Hepatocyte (in vitro differentiated cells): ENCODE results near the gene ZNF248. TPM values are rescaled to one million over a fixed set of nuclear protein-coding genes. Genes with fewer than 3 reads are reported as not detected.
"Not testable (repeated sequence)": the region's sequence is repeated elsewhere in the genome, so short reads cannot be mapped to it uniquely, and the experiment has no call there.

Experiments used
- DNase-seq: peaks from one replicate; pipeline ENCODE4 v3.0.0-alpha.2; 2016; ENCODE audit warnings: low spot score
- H2AFZ ChIP-seq: fragments of 200-600 bp; sonication (generic); 2 replicates; pipeline ENCODE4 v1.6.0; 2016; ENCODE audit warnings: antibody characterized with exemption, mild to moderate bottlenecking
- H3K27ac ChIP-seq: fragments of 200-600 bp; sonication (generic); 2 replicates; pipeline ENCODE4 v1.5.1; 2016; ENCODE audit warnings: mild to moderate bottlenecking
- H3K27me3 ChIP-seq: fragments of 200-600 bp; sonication (generic); 2 replicates; pipeline ENCODE4 v1.6.1; 2016
- H3K36me3 ChIP-seq: fragments of 200-600 bp; sonication (generic); replicated peaks from 2 replicates; pipeline ENCODE4 v1.5.1; 2016; ENCODE audit warnings: low read depth; ENCODE audit not compliant: insufficient read depth
- H3K4me1 ChIP-seq: fragments of 200-600 bp; sonication (generic); 2 replicates; pipeline ENCODE4 v1.5.1; 2016; ENCODE audit warnings: mild to moderate bottlenecking, moderate library complexity; ENCODE audit not compliant: insufficient read depth
- H3K4me2 ChIP-seq: fragments of 200-600 bp; sonication (generic); 2 replicates; pipeline ENCODE4 v1.6.0; 2016
- H3K4me3 ChIP-seq: fragments of 200-600 bp; sonication (generic); 2 replicates; pipeline ENCODE4 v1.5.1; 2016; ENCODE audit warnings: mild to moderate bottlenecking
- H3K79me2 ChIP-seq: fragments of 200-600 bp; sonication (generic); 2 replicates; pipeline ENCODE4 v1.6.0; 2017; ENCODE audit warnings: mild to moderate bottlenecking
- H3K9me2 ChIP-seq: fragments of 200-600 bp; sonication (generic); replicated peaks from 2 replicates; pipeline ENCODE4 v1.6.0; 2017; ENCODE audit warnings: mild to moderate bottlenecking; ENCODE audit not compliant: insufficient read depth
- H3K9me3 ChIP-seq: fragments of 200-600 bp; sonication (generic); 2 replicates; pipeline ENCODE4 v1.5.1; 2016; ENCODE audit warnings: low read depth, mild to moderate bottlenecking
- H4K20me1 ChIP-seq: fragments of 200-600 bp; sonication (generic); 2 replicates; pipeline ENCODE4 v1.6.0; 2016; ENCODE audit warnings: mild to moderate bottlenecking; ENCODE audit not compliant: insufficient read depth, poor library complexity, severe bottlenecking
- CTCF ChIP-seq: fragments of 200-600 bp; sonication (generic); IDR thresholded peaks from 2 replicates; pipeline ENCODE4 v1.5.1; 2016; ENCODE audit warnings: antibody characterized with exemption, mild to moderate bottlenecking; ENCODE audit not compliant: poor library complexity
- EZH2 ChIP-seq: fragments of 200-600 bp; sonication (generic); IDR thresholded peaks from 2 replicates; pipeline ENCODE4 v1.6.1; 2016; ENCODE audit warnings: antibody characterized with exemption, mild to moderate bottlenecking, borderline replicate concordance
- EZH2phosphoT487 ChIP-seq: fragments of 200-600 bp; sonication (generic); IDR thresholded peaks from one replicate; pipeline ENCODE4 v1.6.1; 2018; ENCODE audit warnings: antibody characterized with exemption, mild to moderate bottlenecking, low read depth, moderate library complexity; ENCODE audit not compliant: unreplicated experiment, severe bottlenecking
- WGBS: methylation state at CpG from one replicate; pipeline ENCODE4 v1.1.6; 2016; ENCODE audit warnings: low lambda C conversion rate; ENCODE audit errors: missing lambda C conversion rate; 5-methylcytosine and 5-hydroxymethylcytosine counted together
- polyA plus RNA-seq: library from polyadenylated mRNA; unstranded; fragments of >200 nt; fragmentation: Nextera tagmentation; extraction: Ambion mirVana; gene quantifications from 2 replicates; pipeline ENCODE4 v1.2.1, GENCODE V29; 2016
- total RNA-seq: library from RNA; depleted of rRNA; stranded (reverse); fragments of >200 nt; gene quantifications from 2 replicates; pipeline ENCODE4 v1.2.3, GENCODE V29; 2014

Gene ZNF248
- total and polyA plus RNA-seq, 2 experiments from 2014 or later, result not detected

- TF ChIP-seq EZH2phosphoT487 (no peak), EZH2 (no peak)
- H3K4me3 ChIP-seq, result no peak overlapping the region
- no peak for DNase-seq
- H3K4me1 ChIP-seq, result no peaks in the 10 kb centered on the region
- H3K4me2 ChIP-seq, result no peak overlapping the region
- no peak overlapping the region for H2AFZ ChIP-seq
- no peaks in the 10 kb centered on the region for H3K9me2 ChIP-seq
- WGBS, result 78% methylated on average over 4 of the region's 4 CpGs
- no peak overlapping the region for H3K27ac ChIP-seq
- H4K20me1 ChIP-seq, result no peaks in the 10 kb centered on the region
- peaks cover 4% of the 10 kb centered on the region for H3K9me3 ChIP-seq
- H3K36me3 ChIP-seq, result no peaks in the 10 kb centered on the region
- no peaks in the 10 kb centered on the region for H3K27me3 ChIP-seq
- no peaks in the 10 kb centered on the region for H3K79me2 ChIP-seq
Measured at GRCh38 chr10:37748170-37748569, 109.2 kb downstream of the ZNF248 start.

DNA sequence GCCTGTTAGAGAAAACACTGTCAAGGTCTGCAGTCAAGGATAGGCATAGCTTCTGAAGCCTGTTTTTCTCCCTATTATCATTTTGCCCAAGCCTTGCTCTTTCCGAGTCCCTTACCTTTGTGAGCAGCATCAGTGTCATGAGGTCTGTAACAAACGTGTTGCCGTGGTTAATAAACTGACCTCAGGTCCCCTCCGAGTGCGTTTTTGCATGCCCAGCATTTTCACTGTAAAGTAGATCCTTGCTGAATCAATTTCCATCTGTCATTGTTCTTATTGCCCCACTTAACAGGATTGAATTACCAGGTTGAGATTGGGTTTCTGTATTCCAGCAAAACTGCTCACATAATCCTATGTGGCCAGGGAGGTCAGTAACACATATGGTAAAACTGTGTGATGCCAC lies 110.3 kb downstream of the ZNF248 start:
- no peak for DNase-seq
- Histone ChIP-seq H3K27me3 (no peaks in the 10 kb centered on the region), H2AFZ (no peak overlapping the region), H3K9me3 (peaks cover 4% of the 10 kb centered on the region), H3K79me2 (no peaks in the 10 kb centered on the region), H3K36me3 (no peaks in the 10 kb centered on the region), H3K4me2 (no peak overlapping the region), H3K4me1 (no peaks in the 10 kb centered on the region), H3K9me2 (no peaks in the 10 kb centered on the region), H3K27ac (no peak overlapping the region), H4K20me1 (no peaks in the 10 kb centered on the region), H3K4me3 (no peak overlapping the region)
- 74% methylated on average over 5 of the region's 5 CpGs for WGBS
- no peak for TF ChIP-seq EZH2
- no peak for TF ChIP-seq CTCF
- TF ChIP-seq EZH2phosphoT487, result no peak

DNA sequence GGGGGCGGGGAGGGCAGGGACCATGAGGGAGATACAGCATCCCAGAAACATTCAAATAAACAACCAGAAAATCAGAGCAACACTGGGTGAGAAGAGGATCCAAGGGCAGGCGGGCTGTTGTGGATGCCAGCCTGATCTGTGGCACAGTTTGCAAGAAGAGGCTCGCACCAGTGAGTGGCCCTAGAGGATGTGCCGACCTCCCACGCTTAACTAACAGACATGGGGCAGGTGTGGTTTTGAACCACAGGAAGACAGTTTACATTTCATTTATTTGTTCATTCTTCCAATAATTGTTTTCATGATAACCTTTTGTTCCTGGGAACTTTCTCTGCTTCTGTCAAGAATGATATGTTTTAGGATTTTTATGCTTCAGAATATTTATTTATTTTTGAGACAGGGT lies 115.6 kb downstream of the ZNF248 start:
- H3K9me3 ChIP-seq, result no peaks in the 10 kb centered on the region
- H3K27ac ChIP-seq, result no peak overlapping the region
- H3K9me2 ChIP-seq, result no peaks in the 10 kb centered on the region
- H3K4me3 ChIP-seq, result no peak overlapping the region
- no peak for DNase-seq
- H3K27me3 ChIP-seq, result no peaks in the 10 kb centered on the region
- TF ChIP-seq EZH2 (no peak), EZH2phosphoT487 (no peak), CTCF (no peak)
- 81% methylated on average over 4 of the region's 5 CpGs for WGBS
- H3K4me2 ChIP-seq, result no peak overlapping the region
- H3K4me1 ChIP-seq, result no peaks in the 10 kb centered on the region
- H3K79me2 ChIP-seq, result no peaks in the 10 kb centered on the region
- H2AFZ ChIP-seq, result no peak overlapping the region
- no peaks in the 10 kb centered on the region for H4K20me1 ChIP-seq
- H3K36me3 ChIP-seq, result no peaks in the 10 kb centered on the region

- no peak overlapping the region for H3K4me2 ChIP-seq
- TF ChIP-seq EZH2, result no peak
- TF ChIP-seq CTCF, result no peak
- no peak for TF ChIP-seq EZH2phosphoT487
- no peaks in the 10 kb centered on the region for H3K4me1 ChIP-seq
- H2AFZ ChIP-seq, result no peak overlapping the region
- H3K9me3 ChIP-seq, result no peaks in the 10 kb centered on the region
- H3K9me2 ChIP-seq, result no peaks in the 10 kb centered on the region
- no peak for DNase-seq
- no peaks in the 10 kb centered on the region for H3K36me3 ChIP-seq
- 83% methylated on average over 3 of the region's 3 CpGs for WGBS
- no peaks in the 10 kb centered on the region for H3K27me3 ChIP-seq
- H3K79me2 ChIP-seq, result no peaks in the 10 kb centered on the region
- H4K20me1 ChIP-seq, result no peaks in the 10 kb centered on the region
- no peak overlapping the region for H3K27ac ChIP-seq
- H3K4me3 ChIP-seq, result no peak overlapping the region
Measured at GRCh38 chr10:37739181-37739580, 118.2 kb downstream of the ZNF248 start.

GRCh38 chr10:37738241-37738640 lies 119.2 kb downstream of the ZNF248 start:
- WGBS, result 94% methylated on average over 16 of the region's 16 CpGs
- H3K9me2 ChIP-seq, H3K79me2 ChIP-seq, H3K4me2 ChIP-seq, H3K36me3 ChIP-seq, H3K4me3 ChIP-seq, DNase-seq, H3K27ac ChIP-seq, H2AFZ ChIP-seq, H4K20me1 ChIP-seq, H3K4me1 ChIP-seq, H3K27me3 ChIP-seq, H3K9me3 ChIP-seq: not testable (repeated sequence)
